ENCODE results near the gene HTRA1.

The HTRA1 gene

GRCh38 chr10:122461367-122461728 lies at the start of gene HTRA1:
HTRA1 (plus strand) TSS chr10:122461553; CDS start chr10:122461653, 100 bp downstream.
- no peak for DNase-seq

GRCh38 chr10:122413327-122413726 lies 48.0 kb upstream of the HTRA1 start:
- DNase-seq, result no peak

- no peak for DNase-seq
These were observed 43.7 kb upstream of the HTRA1 start for GRCh38 chr10:122417667-122418066.

DNA sequence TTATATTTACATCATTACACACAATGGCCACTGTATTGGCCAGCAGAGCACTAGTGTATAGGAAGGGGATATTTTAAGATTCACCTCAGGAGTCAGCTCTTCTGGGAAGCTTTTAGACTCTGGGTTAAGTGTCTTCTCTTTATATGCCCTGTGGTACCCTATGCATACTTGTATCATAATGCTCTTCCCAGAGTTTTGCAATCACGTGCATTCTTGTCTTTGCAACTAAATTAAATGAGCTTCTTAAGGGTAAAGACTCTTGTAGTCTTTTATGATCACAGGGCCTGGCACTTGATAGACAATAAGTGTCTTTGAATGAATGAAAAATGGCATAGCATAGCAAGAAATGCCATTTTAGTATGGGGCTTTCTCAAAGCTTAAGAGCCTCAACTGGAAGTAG lies 42.3 kb upstream of the HTRA1 start:
- DNase-seq, result no peak

DNA sequence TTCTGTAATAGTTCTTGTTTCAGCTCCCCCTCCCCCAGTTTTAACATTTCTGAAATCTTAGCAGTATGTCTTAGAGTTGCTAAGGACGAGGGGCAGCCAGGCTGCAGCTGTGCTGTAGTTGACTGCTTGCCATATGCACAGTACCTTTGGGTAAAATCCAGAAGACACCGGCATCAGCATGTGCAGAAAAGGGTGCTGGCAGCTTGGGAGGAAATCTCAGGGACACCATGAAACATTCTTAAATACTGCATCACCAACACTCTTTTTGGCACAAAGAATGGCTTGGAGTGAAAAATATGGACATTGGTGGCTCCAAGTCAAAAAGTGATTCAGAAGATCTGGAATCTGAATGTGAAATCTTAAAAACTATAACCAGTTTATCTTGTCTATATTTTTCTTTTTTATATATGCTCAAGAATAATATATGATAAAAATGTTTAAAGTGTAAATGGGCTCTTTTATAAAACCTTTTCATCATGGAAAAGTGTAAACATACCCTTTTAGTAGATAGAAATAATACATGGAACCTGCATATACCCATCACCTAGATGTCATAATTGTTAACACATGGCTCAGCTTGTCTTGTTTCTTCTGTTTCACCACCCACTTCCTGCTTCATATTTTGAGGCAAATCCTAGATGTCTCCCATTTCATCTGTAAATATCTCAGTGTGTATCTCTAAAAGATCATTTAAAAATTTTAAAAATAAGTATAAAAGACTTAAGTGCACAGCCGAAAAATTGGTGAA lies 41.3 kb upstream of the HTRA1 start:
- no peak for DNase-seq

- no peak for DNase-seq
These were observed 40.7 kb upstream of the HTRA1 start for GRCh38 chr10:122420624-122421007.

DNA sequence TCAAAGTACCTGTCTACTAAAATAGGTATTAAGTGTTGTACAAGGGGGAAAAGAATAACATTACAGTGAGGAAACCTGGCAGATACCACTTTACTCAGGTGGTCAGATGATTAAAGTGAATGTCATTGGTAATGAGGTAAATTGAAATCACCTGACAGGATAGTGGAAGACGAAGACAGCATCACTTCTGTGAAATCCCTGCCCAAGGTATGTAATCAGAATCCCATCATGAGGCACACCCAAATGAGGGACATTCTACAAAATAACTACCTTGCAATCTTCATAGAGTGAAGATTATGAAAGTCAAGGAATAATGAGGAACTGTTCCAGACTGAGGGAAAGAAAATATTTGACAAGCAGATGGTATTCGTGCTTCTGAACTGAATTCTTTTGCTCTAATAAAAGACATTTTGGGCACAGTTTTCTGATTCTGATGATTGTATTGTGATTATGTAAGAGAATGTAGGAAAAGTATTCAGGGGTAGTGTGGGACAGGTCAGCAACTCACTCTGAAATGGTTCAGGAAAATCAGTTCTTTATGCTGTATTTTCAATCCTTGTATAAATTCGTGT lies 40.2 kb upstream of the HTRA1 start:
- DNase-seq, result no peak

GRCh38 chr10:122421742-122422141 lies 39.6 kb upstream of the HTRA1 start:
- DNase-seq, result no peak

DNA sequence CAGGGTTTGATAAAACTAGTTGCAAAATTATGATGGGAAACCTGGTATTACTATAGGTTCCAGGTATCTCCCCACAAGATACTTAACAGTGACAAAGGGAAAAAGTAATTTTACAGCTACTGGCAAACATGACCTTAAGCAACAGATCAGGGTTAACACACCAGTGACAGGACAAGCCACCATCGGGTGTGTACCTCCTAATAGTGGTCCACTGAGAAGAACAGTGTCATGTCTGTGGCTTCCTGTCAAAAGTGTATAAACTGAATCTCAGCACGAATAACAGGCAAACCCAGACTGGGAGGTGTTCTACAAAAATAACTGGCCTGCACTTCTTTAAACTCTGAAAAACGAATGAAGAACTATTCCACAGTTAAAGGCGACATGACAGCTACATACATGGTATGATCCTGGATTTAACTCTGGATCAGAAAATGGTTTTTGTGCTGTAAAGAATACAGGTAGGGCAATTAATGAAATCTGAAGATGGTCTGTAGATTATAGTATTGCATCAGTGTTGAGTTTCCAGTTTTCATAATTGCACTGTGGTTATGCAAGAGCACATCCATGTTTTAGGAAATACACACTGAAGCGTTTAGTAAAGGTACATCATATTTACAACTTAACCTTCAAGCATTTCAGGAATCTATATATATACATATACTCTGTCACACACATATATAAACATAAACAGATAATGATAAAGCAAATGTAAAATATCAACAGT lies 38.9 kb upstream of the HTRA1 start:
- DNase-seq, result no peak

DNA sequence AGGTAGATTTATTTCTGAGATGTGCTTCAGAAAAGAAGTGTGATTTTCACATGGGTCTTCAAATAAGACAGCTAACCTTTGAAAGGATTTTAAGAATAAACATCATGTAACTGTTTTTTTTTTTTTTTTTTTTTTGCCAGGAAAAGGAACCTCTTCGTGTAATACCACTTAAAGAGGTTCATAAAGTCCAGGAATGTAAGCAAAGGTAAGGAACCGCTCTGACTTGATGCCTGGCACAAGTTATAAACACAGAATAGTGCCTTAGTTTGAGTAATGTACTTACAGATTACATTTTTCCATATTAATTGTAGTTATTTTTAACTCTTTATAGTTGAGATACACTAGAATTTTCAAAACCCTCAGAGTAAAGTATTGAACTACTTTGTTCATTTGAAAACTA lies 37.3 kb upstream of the HTRA1 start:
- no peak for DNase-seq

GRCh38 chr10:122426829-122427228 lies 34.5 kb upstream of the HTRA1 start:
- no peak for DNase-seq

DNA sequence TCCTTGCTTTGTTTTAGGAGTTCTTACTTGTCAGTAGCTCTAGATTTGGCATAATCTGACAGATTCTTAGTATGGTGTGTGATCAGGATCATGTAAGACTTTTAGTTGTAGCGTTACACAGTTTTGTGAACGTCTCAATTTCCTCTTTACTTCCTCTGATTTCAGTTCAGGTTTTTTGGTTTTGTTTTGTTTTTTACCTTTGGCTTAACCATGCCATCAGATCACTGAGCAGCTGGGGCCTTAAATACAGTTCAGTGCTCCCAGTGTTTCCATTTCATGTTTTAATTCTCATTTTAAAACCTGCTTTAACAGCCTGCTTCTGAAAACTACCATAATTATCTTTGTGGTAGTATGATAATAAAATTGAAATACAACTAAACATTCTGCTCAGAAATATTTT lies 34.1 kb upstream of the HTRA1 start:
- DNase-seq, result no peak

DNA sequence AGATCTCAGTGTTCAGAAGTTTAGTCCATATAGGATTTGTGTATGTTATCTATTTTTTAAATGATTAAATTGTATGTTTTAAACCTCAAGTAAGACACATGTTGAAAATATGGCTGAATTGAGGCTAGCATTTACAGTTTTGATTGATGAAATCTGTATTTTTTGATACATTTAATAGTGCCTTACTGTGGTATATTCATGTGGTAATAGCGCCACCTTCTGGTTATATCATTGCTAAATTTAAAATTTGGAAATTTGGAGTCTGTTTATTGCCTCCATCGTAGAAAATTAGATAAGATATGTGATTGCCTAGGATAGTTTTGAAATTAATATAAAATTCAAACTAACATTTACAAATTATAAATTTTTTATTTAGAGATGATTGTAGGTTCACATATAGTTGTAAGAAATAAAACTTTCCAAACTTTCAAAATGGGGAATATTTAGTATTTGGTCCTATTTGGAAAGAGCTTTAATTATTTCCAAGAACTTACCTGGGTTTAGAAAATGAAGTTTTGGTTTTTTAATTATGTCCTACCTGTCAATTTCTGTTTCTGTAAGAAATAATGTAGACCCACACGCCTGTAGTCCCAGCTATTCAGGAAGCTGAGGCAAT lies 26.0 kb upstream of the HTRA1 start:
- DNase-seq, result no peak

- DNase-seq, result no peak
These were observed 19.4 kb upstream of the HTRA1 start for GRCh38 chr10:122441961-122442360.

- no peak for DNase-seq
These were observed 15.9 kb upstream of the HTRA1 start for GRCh38 chr10:122445469-122445868.

GRCh38 chr10:122445904-122446303 lies 15.4 kb upstream of the HTRA1 start:
- no peak for DNase-seq

- no peak for DNase-seq
These were observed 14.5 kb upstream of the HTRA1 start for GRCh38 chr10:122446668-122447423.

DNA sequence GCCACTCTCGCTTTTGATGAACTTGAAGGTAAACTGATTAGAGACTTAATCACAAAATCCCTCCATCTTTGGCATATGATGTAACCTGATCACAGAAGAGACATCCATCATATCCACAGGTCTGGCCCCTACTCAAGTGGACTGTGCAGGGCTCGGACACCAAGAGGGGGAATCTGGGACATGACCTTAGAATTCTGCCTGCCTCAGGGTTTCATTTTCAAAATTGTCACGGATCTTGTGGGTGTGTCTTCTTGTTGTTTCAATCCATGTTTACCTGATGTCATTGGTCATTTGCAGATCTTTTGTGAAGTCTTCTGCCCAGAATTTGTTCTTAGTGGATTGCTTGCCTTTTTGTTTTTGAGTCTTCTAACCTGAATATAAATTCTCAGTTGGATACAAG lies 12.8 kb upstream of the HTRA1 start:
- no peak for DNase-seq

DNA sequence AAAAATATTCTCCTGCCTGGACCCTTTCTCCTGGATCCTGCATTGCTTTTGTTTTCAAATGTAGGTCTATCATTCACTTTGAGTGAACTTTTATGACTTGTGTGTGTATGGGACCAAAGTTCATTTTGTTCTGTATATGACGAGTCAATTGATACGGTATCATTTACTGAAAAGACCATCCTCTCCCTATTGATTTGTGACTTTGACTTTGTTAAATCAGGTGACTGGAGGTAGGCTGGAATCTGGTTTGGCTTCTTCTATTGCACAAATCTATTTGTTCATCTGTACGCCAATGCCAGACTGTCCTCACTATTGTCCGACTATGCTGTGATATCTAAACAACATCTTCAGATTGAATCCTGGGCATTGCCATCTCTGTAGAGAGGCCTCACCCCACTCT lies 12.2 kb upstream of the HTRA1 start:
- no peak for DNase-seq

DNA sequence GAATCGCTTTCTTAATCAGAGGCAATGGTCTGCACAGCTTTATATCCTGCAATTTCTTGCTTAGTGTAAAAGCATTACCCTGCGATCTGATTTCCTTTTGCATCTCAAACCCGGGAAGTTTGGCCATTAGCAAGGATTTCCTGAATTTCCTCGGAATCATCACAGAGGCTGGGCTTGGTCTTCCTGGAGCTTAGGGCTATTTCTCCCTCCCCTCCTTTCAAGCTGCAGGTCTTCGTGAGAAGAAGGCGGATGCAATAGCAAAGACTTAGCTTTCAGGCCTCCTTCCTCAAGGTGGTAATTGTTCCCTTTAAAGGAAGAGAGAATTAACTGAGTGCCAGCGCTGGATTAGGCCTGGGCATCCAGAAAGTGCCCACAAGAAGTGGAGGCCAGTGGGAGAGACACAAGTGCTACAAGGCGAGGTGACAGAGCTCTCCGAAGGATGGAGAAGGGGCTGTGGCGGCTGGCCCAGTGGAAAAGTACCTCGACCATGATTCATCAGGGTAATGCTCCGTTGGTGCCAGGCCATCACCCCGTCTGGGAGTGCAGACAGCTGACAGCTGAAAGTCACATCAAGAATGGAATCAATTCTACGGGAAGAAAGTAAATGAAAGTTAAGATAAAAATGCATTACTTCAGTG lies 10.9 kb upstream of the HTRA1 start:
- DNase-seq, result no peak

DNA sequence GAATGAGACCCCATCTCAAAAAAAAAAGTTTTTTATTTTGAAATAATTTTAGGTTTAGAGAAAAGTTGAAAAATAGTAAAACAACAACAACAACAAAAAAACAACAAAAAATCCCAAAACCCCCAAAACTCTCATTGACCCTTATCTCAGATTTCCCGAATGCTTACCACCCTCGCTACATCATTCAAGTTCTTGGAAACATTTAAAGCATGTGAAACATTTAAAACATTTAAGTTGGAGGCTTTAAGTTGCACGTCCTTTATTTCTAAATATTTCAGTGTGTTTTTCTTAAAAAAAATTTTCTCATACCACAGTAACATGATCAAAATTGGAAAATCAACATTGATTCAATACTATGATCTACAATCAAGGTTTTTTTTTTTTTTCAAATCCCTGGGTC lies 7.3 kb upstream of the HTRA1 start:
- DNase-seq, result no peak

GRCh38 chr10:122454603-122455080 lies 6.7 kb upstream of the HTRA1 start, which contains the start of gene ARMS2:
ARMS2 (plus strand) TSS chr10:122454653; CDS start chr10:122454728, 75 bp downstream.
- no peak for DNase-seq
